Activated CD4-positive, CD25-positive, alpha-beta regulatory T cell treated with anti-CD3 and anti-CD28 coated beads, Interleukin-2, amount 50 U/mL, for 72 hours (primary cell): ENCODE measurements around the gene DOLPP1.
"Not testable (repeated sequence)": the region's sequence is repeated elsewhere in the genome, so short reads cannot be mapped to it uniquely, and the experiment has no call there.

Source experiments
- DNase-seq: peaks from one replicate; pipeline ENCODE4 v3.0.0; 2021

The DOLPP1 gene

GRCh38 chr9:129095908-129096307, 15.0 kb downstream of the DOLPP1 start:
- no peak for DNase-seq

GRCh38 chr9:129097671-129098306, 16.9 kb downstream of the DOLPP1 start:
- DNase-seq = no peak

- DNase-seq = no peak
Observed at GRCh38 chr9:129098328-129098727, 17.4 kb downstream of the DOLPP1 start.

- no peak for DNase-seq
Observed at GRCh38 chr9:129100383-129101169, 19.7 kb downstream of the DOLPP1 start.

GRCh38 chr9:129101279-129101678, 20.4 kb downstream of the DOLPP1 start:
- no peak for DNase-seq

- DNase-seq = no peak
Observed at GRCh38 chr9:129102095-129102525, 21.2 kb downstream of the DOLPP1 start.

GRCh38 chr9:129102791-129103594, 22.1 kb downstream of the DOLPP1 start:
- DNase-seq = no peak

- DNase-seq = no peak
Observed at GRCh38 chr9:129103595-129103965, 22.7 kb downstream of the DOLPP1 start.

GRCh38 chr9:129104051-129104450, 23.1 kb downstream of the DOLPP1 start:
- no peak for DNase-seq

GRCh38 chr9:129105857-129106694, 25.2 kb downstream of the DOLPP1 start:
- DNase-seq = no peak

GRCh38 chr9:129107651-129108050, 26.7 kb downstream of the DOLPP1 start:
- no peak for DNase-seq

- DNase-seq = no peak
Observed at GRCh38 chr9:129108083-129108804, 27.3 kb downstream of the DOLPP1 start.

GRCh38 chr9:129108805-129109536, 28.1 kb downstream of the DOLPP1 start:
- no peak for DNase-seq

- DNase-seq = no peak
Observed at GRCh38 chr9:129109537-129109903, 28.6 kb downstream of the DOLPP1 start.

GRCh38 chr9:129109952-129110739, 29.2 kb downstream of the DOLPP1 start:
- DNase-seq = no peak

GRCh38 chr9:129110740-129111527, 30.0 kb downstream of the DOLPP1 start, which contains the start of the genes CRAT and PTPA:
CRAT (minus strand) TSS chr9:129110793; CDS start chr9:129110509, 284 bp downstream.
PTPA (plus strand) TSS chr9:129111415; CDS start chr9:129111601, 186 bp downstream.
- DNase-seq = peak; percentile 95

GRCh38 chr9:129111528-129112151, 30.7 kb downstream of the DOLPP1 start:
- no peak for DNase-seq

- DNase-seq = not testable (repeated sequence)
Observed at GRCh38 chr9:129112526-129112925, 31.6 kb downstream of the DOLPP1 start.
